ENCODE measurements around the gene STOX2.
A peak's percentile ranks its signal among the peaks of the same experiment; 100 is the strongest.

STOX2 gene

GRCh38 chr4:183919141-183919540, 14.0 kb downstream of the STOX2 start:
- Histone ChIP-seq H3K4me2 (ENCODE audit: low read length) (no peak overlapping the region), H3K9me3 (ENCODE audit: insufficient read depth, low read length) (no peaks in the 10 kb centered on the region), H3K27ac (ENCODE audit: low read length) (no peak overlapping the region), H3K27me3 (ENCODE audit: low read depth, low read length) (no peaks in the 10 kb centered on the region), H4K20me1 (ENCODE audit: insufficient read depth, low read length) (no peaks in the 10 kb centered on the region), H3K79me2 (ENCODE audit: low read length) (no peaks in the 10 kb centered on the region), H2AFZ (ENCODE audit: low read depth, low read length) (no peak overlapping the region), H3K9ac (ENCODE audit: low read length) (no peak overlapping the region), H3K4me1 (ENCODE audit: low read length) (peaks cover 29% of the 10 kb centered on the region), H3K4me3 (ENCODE audit: low read length) (no peak overlapping the region), H3K36me3 (replicated peaks; ENCODE audit: low read depth, low read length) (no peaks in the 10 kb centered on the region)
- TF ChIP-seq EZH2phosphoT487 (IDR thresholded peaks at IDR 0.05; ENCODE audit: low read depth) (no peak), CTCF (IDR thresholded peaks at IDR 0.05; ENCODE audit: low read depth, low read length) (no peak)

DNA sequence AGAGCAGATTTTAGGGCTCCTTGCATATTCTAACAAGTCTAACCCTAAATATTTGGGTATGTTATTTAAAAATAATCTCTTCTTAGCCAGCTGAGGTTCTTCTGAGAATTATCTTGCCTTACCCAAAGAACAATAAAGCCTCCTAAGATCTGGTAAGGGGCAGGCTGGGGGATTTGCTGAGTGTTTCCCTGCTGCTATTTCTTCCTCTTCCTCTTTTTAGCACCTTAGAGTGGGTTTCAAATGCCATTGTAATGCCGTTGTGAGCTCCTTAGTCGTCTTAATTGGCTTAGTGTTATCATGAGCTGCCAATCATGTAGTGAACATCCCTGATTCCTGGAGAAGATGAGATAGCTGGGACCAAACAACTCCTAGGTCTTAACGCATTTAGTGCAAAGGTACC, 15.4 kb downstream of the STOX2 start:
- H3K9ac ChIP-seq (ENCODE audit: low read length): no peak overlapping the region
- H3K4me1 ChIP-seq (ENCODE audit: low read length): peaks cover 24% of the 10 kb centered on the region
- H3K79me2 ChIP-seq (ENCODE audit: low read length): no peaks in the 10 kb centered on the region
- no peaks in the 10 kb centered on the region for H4K20me1 ChIP-seq (ENCODE audit: insufficient read depth, low read length)
- H3K4me2 ChIP-seq (ENCODE audit: low read length): no peak overlapping the region
- no peak overlapping the region for H3K4me3 ChIP-seq (ENCODE audit: low read length)
- no peaks in the 10 kb centered on the region for H3K36me3 ChIP-seq (replicated peaks; ENCODE audit: low read depth, low read length)
- no peaks in the 10 kb centered on the region for H3K9me3 ChIP-seq (ENCODE audit: insufficient read depth, low read length)
- TF ChIP-seq CTCF (IDR thresholded peaks at IDR 0.05; ENCODE audit: low read depth, low read length): no peak
- TF ChIP-seq EZH2phosphoT487 (IDR thresholded peaks at IDR 0.05; ENCODE audit: low read depth): no peak
- H2AFZ ChIP-seq (ENCODE audit: low read depth, low read length): no peak overlapping the region
- H3K27ac ChIP-seq (ENCODE audit: low read length): peak overlapping the region; percentile 67
- H3K27me3 ChIP-seq (ENCODE audit: low read depth, low read length): no peaks in the 10 kb centered on the region

DNA sequence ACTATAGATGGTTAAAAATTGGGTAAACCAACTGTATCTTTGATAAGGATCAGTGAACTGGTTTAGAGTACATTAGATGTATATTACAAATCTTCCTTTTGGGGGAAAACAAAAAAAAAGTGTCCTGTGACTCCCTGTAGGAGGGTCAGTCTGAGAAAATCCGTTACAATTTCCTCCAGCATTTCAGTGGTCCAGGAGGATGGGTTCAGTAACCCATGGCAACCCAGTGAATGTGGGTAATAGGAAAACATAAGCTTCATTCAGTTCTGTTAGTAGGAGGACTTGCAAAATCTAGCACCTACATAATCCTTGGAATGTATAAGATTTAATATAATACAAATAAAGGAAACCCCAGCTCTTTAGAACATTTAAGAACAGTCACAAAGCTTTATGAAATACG, 16.2 kb downstream of the STOX2 start:
- Histone ChIP-seq H3K4me1 (ENCODE audit: low read length) (peaks cover 24% of the 10 kb centered on the region), H2AFZ (ENCODE audit: low read depth, low read length) (no peak overlapping the region), H3K9ac (ENCODE audit: low read length) (no peak overlapping the region), H3K36me3 (replicated peaks; ENCODE audit: low read depth, low read length) (no peaks in the 10 kb centered on the region), H4K20me1 (ENCODE audit: insufficient read depth, low read length) (no peaks in the 10 kb centered on the region), H3K79me2 (ENCODE audit: low read length) (no peaks in the 10 kb centered on the region), H3K4me2 (ENCODE audit: low read length) (no peak overlapping the region), H3K27ac (ENCODE audit: low read length) (peak overlapping the region; percentile 67; the same call in 1 of the 2 replicates), H3K4me3 (ENCODE audit: low read length) (no peak overlapping the region), H3K9me3 (ENCODE audit: insufficient read depth, low read length) (no peaks in the 10 kb centered on the region), H3K27me3 (ENCODE audit: low read depth, low read length) (no peaks in the 10 kb centered on the region)
- TF ChIP-seq EZH2phosphoT487 (IDR thresholded peaks at IDR 0.05; ENCODE audit: low read depth) (no peak), CTCF (IDR thresholded peaks at IDR 0.05; ENCODE audit: low read depth, low read length) (no peak)

DNA sequence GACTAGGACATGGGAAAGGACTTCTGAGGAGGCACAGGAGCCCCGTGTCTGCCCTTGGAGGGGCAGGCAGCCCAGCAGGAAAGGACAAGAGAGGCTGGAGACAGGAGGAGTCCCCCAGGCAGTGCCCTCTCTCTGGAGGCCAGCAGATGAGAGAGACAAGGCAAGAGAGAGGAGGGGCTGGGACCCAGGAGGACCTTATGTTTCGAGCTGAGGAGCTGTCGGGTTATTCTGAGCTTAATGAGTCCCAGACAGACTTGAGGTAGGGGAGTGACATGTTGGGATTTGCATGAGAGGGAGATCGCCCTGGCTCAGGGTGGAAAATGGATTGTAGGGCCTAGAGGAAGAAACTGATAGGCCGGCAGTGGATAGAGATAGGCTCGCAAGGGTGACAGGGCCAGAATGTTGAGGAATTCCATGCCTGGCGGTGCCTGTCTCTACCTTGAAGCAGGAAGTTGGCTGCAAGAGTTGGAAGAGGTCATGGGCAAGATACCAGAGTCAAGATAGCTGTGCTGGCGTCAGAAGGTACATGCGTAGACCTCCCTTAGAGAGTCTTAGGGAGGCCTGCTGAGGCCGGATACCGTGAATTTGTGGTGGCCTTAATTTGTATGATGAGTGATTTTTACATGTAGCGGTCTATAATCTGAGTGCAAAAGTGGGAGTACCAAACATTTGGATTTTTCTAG, 19.4 kb downstream of the STOX2 start:
- TF ChIP-seq EZH2phosphoT487 (IDR thresholded peaks at IDR 0.05; ENCODE audit: low read depth): no peak
- no peak for TF ChIP-seq CTCF (IDR thresholded peaks at IDR 0.05; ENCODE audit: low read depth, low read length)
- no peaks in the 10 kb centered on the region for H4K20me1 ChIP-seq (ENCODE audit: insufficient read depth, low read length)

More for the DNA sequence above, 19.4 kb downstream of the STOX2 start:
- Histone ChIP-seq H3K27ac (ENCODE audit: low read length) (no peak overlapping the region), H3K27me3 (ENCODE audit: low read depth, low read length) (no peaks in the 10 kb centered on the region), H3K9me3 (ENCODE audit: insufficient read depth, low read length) (no peaks in the 10 kb centered on the region), H3K36me3 (replicated peaks; ENCODE audit: low read depth, low read length) (no peaks in the 10 kb centered on the region), H3K9ac (ENCODE audit: low read length) (no peak overlapping the region), H3K4me3 (ENCODE audit: low read length) (no peak overlapping the region), H3K79me2 (ENCODE audit: low read length) (no peaks in the 10 kb centered on the region), H3K4me1 (ENCODE audit: low read length) (peaks cover 23% of the 10 kb centered on the region), H3K4me2 (ENCODE audit: low read length) (no peak overlapping the region), H2AFZ (ENCODE audit: low read depth, low read length) (no peak overlapping the region)

Measured in OCI-LY3 (cell line).